Dendritic cell treated with granulocyte-macrophage colony-stimulating factor and Interleukin-4, amounts not matched to agents 40 ng/mL and 50 ng/mL, for 4 days (primary cell): ENCODE results near the gene TTC4.

Experiments used
- H3K27ac Mint-ChIP-seq: one replicate; pipeline ENCODE4 v1.8.0; 2022; ENCODE audit warnings: mild to moderate bottlenecking, mixed read lengths
- H3K27me3 Mint-ChIP-seq: one replicate; pipeline ENCODE4 v1.8.0; 2022; ENCODE audit warnings: mild to moderate bottlenecking, mixed read lengths
- H3K36me3 Mint-ChIP-seq: one replicate; pipeline ENCODE4 v1.8.0; 2022; ENCODE audit warnings: low read depth, mixed read lengths
- H3K4me1 Mint-ChIP-seq: one replicate; pipeline ENCODE4 v1.8.0; 2022; ENCODE audit warnings: low read depth, mixed read lengths
- H3K4me3 Mint-ChIP-seq: one replicate; pipeline ENCODE4 v1.8.0; 2022; ENCODE audit warnings: mild to moderate bottlenecking, moderate library complexity, mixed read lengths
- H3K9me3 Mint-ChIP-seq: one replicate; pipeline ENCODE4 v1.8.0; 2022; ENCODE audit warnings: mixed read lengths
- intact Hi-C: fragments of 100-400 bp; cut with micrococcal nuclease; formaldehyde crosslinking; loops from one replicate; pipeline ENCODE4 v1.15.0; 2022

Gene TTC4

DNA sequence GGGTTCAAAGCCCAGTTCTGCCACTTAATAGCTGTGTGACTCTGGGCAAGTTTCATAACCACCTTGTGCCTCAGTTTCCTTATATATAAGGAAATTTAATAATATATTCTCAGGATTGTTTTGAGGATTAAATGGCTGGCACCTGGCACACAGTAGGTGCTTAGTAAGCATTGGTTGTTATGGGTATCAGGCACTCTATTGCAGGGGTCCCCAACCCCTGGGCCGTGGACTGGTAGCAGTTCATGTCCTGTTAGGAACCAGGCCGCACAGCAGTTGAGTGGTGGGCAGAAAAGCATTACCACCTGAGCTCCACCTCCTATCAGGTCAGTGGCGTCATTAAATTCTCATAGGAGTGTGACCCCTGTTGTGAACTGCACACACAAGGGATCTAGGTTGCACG lies 30.2 kb downstream of the TTC4 start:
- H3K27ac Mint-ChIP-seq, result no peak overlapping the region
- H3K27me3 Mint-ChIP-seq, result no peaks in the 10 kb centered on the region
- no peak overlapping the region for H3K4me3 Mint-ChIP-seq
- intact Hi-C loops, result no loop called here
- H3K36me3 Mint-ChIP-seq, result peaks cover 31% of the 10 kb centered on the region
- no peaks in the 10 kb centered on the region for H3K4me1 Mint-ChIP-seq
- H3K9me3 Mint-ChIP-seq, result no peaks in the 10 kb centered on the region

DNA sequence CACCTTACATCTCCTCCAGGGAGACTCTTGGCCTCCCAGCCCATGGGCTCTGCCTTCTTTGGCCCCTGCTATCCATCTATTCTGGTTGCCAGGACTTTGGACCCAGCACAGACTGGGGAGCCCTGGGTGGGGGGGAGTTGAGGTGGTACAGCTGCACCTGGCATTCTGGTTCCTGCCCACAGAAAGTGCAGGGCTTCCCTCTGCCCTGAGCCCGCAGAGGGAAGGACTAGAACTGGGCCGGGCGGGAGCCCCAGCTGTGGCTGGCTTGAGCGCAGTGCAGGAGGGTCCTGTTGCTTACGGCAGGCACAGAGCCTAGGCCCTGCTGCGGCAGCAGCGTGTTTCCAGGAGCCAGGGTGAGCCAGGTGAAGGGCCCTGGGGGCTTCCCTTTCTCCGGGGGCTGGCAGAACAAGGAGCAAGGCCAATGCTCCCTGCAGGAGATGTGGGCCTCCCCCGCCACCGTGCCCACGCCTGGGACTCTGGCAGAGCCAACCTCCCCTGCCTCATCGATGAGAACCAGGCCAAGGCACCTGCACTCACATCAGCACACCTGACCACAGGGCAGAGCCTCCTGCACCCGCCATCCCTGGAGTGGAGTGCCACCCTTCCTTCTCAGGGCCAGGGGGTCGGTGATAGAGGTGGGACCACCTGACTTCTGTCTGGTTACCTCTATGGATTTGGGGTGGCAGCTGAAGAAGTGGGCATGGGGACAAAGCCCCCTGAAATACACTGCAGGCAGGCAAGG lies 32.6 kb downstream of the TTC4 start:
- Mint-ChIP-seq H3K4me1 (no peaks in the 10 kb centered on the region), H3K4me3 (no peak overlapping the region), H3K9me3 (no peaks in the 10 kb centered on the region), H3K36me3 (peaks cover 7% of the 10 kb centered on the region), H3K27ac (no peak overlapping the region), H3K27me3 (no peaks in the 10 kb centered on the region)
- intact Hi-C loops, result no loop called here

DNA sequence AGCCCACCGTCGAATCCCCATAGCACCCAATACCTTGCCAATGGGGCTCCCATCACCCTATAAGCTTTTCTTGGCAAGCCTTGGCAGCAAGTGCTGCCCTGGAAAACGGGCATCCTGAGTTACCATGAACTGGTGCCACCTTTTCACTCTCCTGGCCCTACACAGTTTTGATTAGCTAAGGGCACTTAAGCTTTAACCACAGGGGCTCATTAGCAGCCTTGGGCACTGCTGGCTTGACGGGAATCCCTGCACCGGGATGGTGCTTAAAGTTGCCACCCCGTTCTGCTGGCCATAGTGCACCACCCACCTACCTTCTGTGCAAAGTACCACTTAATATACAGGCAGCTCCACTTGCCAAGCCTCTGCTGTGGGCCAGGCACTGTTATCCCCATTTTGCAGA lies 34.9 kb downstream of the TTC4 start:
- no peaks in the 10 kb centered on the region for H3K4me1 Mint-ChIP-seq
- intact Hi-C loops, result no loop called here
- no peak overlapping the region for H3K4me3 Mint-ChIP-seq
- no peaks in the 10 kb centered on the region for H3K27me3 Mint-ChIP-seq
- no peak overlapping the region for H3K27ac Mint-ChIP-seq
- no peaks in the 10 kb centered on the region for H3K36me3 Mint-ChIP-seq
- H3K9me3 Mint-ChIP-seq, result no peaks in the 10 kb centered on the region

DNA sequence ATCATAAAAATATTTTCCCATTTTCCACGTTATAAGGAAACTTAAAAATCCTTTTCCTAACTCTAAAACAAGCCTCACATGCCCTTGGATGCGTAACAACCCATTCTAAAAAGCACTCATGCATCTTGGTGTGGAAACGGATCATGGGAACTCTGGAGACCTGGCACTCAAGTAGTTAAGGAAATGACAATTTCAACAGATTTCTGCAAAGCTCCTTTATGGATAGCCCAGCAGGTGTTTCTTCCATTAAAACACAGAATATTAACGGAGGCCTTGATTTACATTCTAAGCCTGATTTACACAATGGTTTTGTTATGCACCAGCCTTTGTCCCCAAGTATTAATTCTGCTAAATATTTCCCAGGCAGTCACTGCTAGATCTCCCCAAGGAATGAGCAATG lies 35.8 kb downstream of the TTC4 start:
- peaks cover 2% of the 10 kb centered on the region for H3K36me3 Mint-ChIP-seq
- intact Hi-C loops, result no loop called here
- H3K27ac Mint-ChIP-seq, result no peak overlapping the region
- no peaks in the 10 kb centered on the region for H3K27me3 Mint-ChIP-seq
- H3K4me3 Mint-ChIP-seq, result no peak overlapping the region
- no peaks in the 10 kb centered on the region for H3K9me3 Mint-ChIP-seq
- H3K4me1 Mint-ChIP-seq, result no peaks in the 10 kb centered on the region

DNA sequence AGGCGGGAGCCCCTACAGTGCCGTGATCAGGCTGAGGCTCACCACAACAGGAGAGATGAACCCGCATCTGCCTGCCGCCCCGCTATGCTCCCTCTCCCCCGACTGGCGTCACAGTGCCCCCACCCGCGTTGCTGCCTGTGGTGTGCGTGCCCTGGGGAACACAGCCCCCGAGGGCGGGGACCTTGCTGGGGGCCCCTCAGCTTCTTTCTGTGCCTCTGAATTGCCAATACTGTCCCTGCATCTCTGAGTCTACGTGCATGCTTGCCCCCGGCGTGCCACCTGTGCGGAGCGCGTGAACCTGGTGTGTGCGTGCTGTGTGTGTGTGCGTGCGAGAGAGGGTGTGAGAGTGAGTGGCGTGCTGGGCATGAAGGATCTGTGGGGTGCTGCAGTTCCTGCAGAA lies 38.4 kb downstream of the TTC4 start:
- Mint-ChIP-seq H3K27me3 (no peaks in the 10 kb centered on the region), H3K4me1 (no peaks in the 10 kb centered on the region), H3K36me3 (peaks cover 28% of the 10 kb centered on the region), H3K9me3 (no peaks in the 10 kb centered on the region), H3K4me3 (no peak overlapping the region), H3K27ac (no peak overlapping the region)
- intact Hi-C loops, result no loop called here

DNA sequence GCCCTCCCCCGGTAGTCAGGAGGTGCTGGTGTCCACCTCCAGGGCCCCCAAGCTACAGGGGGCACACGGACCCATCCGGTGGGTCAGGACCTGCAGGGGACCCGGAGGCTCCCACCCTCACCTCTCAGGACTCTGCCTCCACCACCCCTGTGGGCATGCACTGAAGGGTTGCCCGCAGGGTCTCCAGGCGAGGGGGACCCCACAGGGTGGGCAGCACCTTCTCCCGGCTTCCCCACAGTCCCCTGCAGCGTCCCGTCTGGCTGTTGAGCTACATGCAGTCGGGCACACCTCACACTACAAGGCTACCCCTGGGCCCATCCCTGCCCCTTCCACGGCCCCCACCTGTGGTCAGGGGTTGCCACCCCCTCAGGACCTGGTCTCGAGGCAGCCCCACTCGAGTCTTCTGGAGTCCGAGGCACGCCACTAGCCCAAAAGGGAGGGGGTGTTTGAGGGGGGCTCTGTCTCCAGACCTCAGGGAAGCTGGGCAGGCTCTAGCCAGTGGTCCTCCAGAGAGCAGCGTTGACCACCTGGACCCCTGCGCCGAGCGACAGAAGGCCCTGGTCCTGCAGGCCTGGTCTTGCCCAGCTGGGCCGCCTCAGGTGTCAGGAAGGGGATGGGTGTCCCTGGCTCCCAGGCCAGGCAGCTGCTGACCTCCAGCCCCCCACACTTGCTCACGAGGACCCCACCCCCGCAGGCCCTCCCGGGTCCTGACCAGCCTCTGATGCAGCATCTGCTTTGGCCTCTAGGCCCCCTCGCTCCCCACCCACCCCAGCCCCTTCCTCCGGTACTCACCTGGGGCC lies 39.0 kb downstream of the TTC4 start:
- Mint-ChIP-seq H3K27ac (no peak overlapping the region), H3K36me3 (peaks cover 32% of the 10 kb centered on the region), H3K4me1 (no peaks in the 10 kb centered on the region), H3K27me3 (no peaks in the 10 kb centered on the region), H3K4me3 (no peak overlapping the region), H3K9me3 (no peaks in the 10 kb centered on the region)
- intact Hi-C loops, result no loop called here

DNA sequence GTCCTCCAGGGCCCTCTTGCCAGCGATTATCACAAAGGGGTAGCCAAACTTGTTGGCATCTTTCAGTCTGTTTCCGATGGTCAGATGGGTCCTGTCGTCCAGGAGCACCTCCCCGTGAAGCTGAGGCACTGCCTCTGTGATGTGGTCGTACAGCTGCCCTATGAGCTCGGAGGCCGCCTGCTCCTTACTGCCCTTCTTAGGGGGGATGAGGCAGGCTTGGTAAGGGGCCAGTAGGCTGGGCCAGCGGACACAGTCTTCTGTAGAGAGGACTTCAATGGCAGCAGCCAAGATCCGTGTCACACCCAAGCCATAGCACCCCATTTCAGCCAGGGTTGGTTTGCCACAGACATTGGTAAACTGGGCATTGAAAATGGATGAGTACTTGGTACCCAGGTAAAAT lies 42.2 kb downstream of the TTC4 start:
- Mint-ChIP-seq H3K4me1 (peaks cover 8% of the 10 kb centered on the region), H3K36me3 (peaks cover 32% of the 10 kb centered on the region), H3K9me3 (no peaks in the 10 kb centered on the region), H3K27me3 (no peaks in the 10 kb centered on the region), H3K4me3 (no peak overlapping the region), H3K27ac (no peak overlapping the region)
- intact Hi-C loops, result no loop called here

DNA sequence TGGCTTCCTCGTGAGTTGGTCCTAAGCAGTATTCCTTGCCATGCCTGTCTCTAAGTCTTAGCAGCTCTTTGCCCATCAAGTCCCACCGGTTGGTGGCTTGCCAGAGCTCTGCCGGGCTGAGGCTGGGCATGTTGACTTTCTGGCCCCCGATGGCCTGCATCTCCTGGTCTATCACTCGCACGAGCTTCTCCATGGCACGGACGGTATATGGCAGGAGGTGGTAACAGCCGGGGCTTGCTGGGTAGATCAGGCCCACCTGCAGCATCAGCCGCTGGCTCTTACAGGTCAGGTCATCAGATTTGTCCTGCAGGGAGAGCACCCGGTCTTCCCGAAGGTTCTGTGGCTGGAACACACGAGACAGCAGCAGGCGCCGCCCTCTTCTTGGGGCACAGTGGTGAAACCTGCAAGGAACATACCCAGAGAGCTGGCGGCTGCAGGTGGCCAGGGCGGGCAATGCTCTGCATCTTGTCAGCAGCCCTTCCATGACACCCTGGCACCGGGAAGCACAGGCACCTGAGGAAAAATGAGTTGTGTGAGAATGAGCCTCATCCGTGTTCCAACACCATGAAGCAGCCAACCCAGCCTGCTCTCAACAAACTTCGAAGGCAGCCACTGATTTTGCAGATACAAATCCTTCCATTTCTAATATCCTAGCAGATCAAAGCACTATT lies 43.2 kb downstream of the TTC4 start:
- intact Hi-C loops, result no loop called here
- no peak overlapping the region for H3K4me3 Mint-ChIP-seq
- no peaks in the 10 kb centered on the region for H3K9me3 Mint-ChIP-seq
- H3K36me3 Mint-ChIP-seq, result peaks cover 32% of the 10 kb centered on the region
- H3K27me3 Mint-ChIP-seq, result no peaks in the 10 kb centered on the region
- H3K27ac Mint-ChIP-seq, result no peak overlapping the region
- peaks cover 12% of the 10 kb centered on the region for H3K4me1 Mint-ChIP-seq

DNA sequence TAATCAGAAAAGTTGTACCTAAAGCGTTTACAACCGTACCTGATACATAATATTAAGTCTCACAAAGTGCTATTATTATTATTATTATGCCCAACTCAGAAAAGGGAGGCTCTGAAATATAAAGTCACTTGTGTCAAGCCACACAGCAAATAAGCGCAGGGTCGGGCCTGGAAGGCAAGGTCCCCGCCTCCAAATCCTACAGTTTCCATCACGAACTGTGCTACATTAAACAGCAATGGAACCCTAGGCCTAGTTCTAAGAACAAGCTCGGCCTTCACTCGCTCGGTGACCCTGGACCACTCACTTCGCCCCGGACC lies 48.1 kb downstream of the TTC4 start:
- Mint-ChIP-seq H3K27me3 (peaks cover 2% of the 10 kb centered on the region), H3K36me3 (peaks cover 13% of the 10 kb centered on the region), H3K27ac (peak overlapping the region; percentile 90), H3K4me1 (peaks cover 17% of the 10 kb centered on the region), H3K4me3 (peak overlapping the region; percentile 97), H3K9me3 (no peaks in the 10 kb centered on the region)
- intact Hi-C loops, result loop anchor here (1.0 to 10.0 kb wide), 2 partner anchors 48 to 819 kb away; partner anchors contain the start of genes IFT25, LRRC42 and TTC4

DNA sequence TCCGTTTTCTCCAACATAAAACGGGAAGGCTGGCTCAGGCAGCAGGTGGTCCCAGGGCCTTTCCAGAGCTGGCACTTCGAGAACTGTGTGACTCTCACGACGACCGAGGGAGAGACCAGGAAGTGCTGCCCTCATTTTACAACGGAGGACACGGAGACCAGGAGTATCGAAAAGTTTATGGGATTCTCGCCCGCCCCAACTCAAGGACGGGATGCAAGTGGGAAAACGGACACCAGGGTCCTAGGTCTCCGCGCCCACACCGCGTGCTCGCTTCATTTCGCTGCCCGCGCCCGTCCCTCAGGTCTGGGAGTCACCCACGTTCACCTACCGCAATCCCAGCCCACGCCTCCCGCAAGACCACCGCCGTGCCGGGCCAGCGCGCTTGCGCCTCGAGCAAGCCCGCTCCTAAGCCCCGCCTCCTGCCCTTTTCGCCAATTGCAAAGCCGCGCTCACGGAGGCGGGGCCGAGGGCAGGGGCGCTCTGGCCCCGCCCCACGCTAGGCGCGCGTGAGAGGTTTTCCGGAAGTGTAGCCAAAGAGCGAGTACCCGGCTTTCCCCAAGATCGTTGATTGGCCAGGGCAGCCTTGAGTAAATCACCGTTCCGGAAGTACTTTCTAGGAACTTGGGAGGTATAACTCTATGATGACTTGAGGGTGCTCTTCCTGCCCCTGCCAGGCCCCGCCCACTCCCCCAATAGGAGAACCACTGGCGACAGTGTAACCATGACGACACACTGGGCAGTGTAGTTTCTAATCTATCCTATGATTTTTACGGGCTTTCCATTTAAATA lies 48.7 kb downstream of the TTC4 start, which contains the start of gene PARS2:
PARS2 (minus strand) TSS at position 391 of the 789 bp plus-strand sequence. CDS start 5,362 bp downstream, outside the sequence.
- H3K4me1 Mint-ChIP-seq, result peaks cover 17% of the 10 kb centered on the region
- H3K27ac Mint-ChIP-seq, result peak within 1 kb of the TSS; percentile 90
- intact Hi-C loops, result loop anchor here (1.0 to 10.0 kb wide), 2 partner anchors 49 to 820 kb away; partner anchors contain the start of genes IFT25, LRRC42 and TTC4
- H3K27me3 Mint-ChIP-seq, result peaks cover 2% of the 10 kb centered on the region
- H3K4me3 Mint-ChIP-seq, result peak within 1 kb of the TSS; percentile 97
- H3K9me3 Mint-ChIP-seq, result no peaks in the 10 kb centered on the region
- peaks cover 7% of the 10 kb centered on the region for H3K36me3 Mint-ChIP-seq

DNA sequence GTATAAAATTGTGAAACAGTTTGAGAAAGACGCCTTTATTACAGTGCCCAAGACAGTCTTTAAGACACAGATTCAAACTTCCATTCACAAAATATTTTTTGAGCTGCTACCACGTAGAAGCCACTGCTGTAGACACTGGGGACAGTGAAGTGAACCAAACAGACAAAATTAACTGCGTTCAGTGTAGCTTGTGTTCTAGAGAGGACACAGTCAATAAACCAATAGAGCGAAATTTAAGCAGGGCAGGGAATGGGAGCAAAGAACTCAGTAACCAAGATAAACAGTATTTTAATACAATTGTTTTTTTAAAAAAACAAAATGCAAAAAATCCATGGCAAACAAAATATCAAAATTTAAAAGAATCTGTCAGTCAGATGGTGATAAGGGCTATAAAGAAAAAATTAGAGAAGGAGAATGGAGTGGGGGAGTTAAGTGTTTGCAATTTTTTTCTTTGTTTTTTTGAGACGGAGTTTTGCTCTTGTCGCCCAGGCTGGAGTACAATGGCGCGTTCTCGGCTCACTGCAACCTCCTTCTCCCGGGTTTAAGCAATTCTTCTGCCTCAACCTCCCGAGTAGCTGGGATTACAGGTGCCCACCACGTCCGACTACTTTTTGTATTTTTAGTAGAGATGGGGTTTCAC lies 49.4 kb downstream of the TTC4 start:
- Mint-ChIP-seq H3K4me3 (peak overlapping the region; percentile 97), H3K9me3 (no peaks in the 10 kb centered on the region), H3K27ac (peak overlapping the region; percentile 90), H3K36me3 (peaks cover 6% of the 10 kb centered on the region), H3K27me3 (peaks cover 2% of the 10 kb centered on the region), H3K4me1 (peaks cover 16% of the 10 kb centered on the region)
- intact Hi-C loops, result loop anchor here (1.0 to 10.0 kb wide), 2 partner anchors 50 to 820 kb away; partner anchors contain the start of genes IFT25, LRRC42 and TTC4

DNA sequence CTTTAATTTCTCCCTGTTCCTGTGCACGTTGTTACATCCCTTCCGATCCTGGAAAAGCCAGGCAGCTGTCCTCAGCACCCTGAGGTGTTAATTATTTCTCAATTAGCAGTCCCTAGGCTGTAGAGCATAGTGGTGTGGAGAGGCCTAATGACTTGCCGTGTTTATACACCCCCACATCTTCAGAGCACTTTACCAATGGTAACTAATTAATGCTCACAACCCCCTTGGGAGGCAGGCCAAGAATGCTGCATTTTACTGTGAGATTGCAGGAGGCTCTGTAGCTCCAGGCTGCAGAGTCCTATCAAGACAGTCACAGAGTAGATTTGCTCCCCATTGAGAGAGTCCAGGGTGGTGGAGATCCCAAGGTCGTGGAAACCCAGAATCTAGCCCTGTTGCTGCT lies 51.1 kb downstream of the TTC4 start:
- H3K36me3 Mint-ChIP-seq, result peaks cover 6% of the 10 kb centered on the region
- no peaks in the 10 kb centered on the region for H3K9me3 Mint-ChIP-seq
- no peak overlapping the region for H3K27ac Mint-ChIP-seq
- peaks cover 11% of the 10 kb centered on the region for H3K4me1 Mint-ChIP-seq
- no peak overlapping the region for H3K4me3 Mint-ChIP-seq
- H3K27me3 Mint-ChIP-seq, result peaks cover 2% of the 10 kb centered on the region
- intact Hi-C loops, result loop anchor here (10.0 kb wide), 1 partner anchor 822 kb away; the partner anchor contains the start of genes IFT25 and LRRC42

DNA sequence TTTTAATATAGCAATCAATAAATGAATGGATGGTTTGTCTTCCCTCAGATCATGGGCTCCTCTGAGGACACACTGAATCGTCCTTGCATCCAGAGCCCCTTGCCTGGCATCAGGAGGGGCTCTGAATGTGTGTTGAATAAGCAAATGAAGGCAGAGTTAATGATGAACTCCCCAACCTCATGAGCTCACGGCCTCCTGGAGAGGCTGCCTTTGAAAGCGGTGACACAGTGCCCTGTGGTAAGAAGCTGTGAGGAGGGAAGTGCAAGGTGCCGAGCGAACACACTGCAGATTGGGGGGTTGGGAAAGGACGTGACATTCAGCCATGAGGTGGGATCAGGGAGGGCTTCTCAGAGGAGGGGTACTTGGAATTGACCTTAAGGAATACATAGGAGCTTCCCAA lies 51.9 kb downstream of the TTC4 start:
- no peaks in the 10 kb centered on the region for H3K9me3 Mint-ChIP-seq
- peaks cover 6% of the 10 kb centered on the region for H3K36me3 Mint-ChIP-seq
- H3K4me3 Mint-ChIP-seq, result no peak overlapping the region
- H3K27ac Mint-ChIP-seq, result no peak overlapping the region
- peaks cover 11% of the 10 kb centered on the region for H3K4me1 Mint-ChIP-seq
- H3K27me3 Mint-ChIP-seq, result peaks cover 2% of the 10 kb centered on the region
- intact Hi-C loops, result loop anchor here (10.0 kb wide), 1 partner anchor 823 kb away; the partner anchor contains the start of genes IFT25 and LRRC42
